SK-N-MC (cell line): ENCODE data around the gene PODXL2.

ENCODE experiments used
- EZH2 ChIP-seq: fragments of 200-600 bp; sonication (generic); IDR thresholded peaks from one replicate; pipeline ENCODE4 v1.6.1; 2017; ENCODE audit warnings: antibody characterized with exemption
- POLR2AphosphoS5 ChIP-seq: IDR thresholded peaks from 2 replicates; pipeline ENCODE4 v1.6.1; 2012; ENCODE audit warnings: mild to moderate bottlenecking, low read depth, low read length, borderline replicate concordance

DNA sequence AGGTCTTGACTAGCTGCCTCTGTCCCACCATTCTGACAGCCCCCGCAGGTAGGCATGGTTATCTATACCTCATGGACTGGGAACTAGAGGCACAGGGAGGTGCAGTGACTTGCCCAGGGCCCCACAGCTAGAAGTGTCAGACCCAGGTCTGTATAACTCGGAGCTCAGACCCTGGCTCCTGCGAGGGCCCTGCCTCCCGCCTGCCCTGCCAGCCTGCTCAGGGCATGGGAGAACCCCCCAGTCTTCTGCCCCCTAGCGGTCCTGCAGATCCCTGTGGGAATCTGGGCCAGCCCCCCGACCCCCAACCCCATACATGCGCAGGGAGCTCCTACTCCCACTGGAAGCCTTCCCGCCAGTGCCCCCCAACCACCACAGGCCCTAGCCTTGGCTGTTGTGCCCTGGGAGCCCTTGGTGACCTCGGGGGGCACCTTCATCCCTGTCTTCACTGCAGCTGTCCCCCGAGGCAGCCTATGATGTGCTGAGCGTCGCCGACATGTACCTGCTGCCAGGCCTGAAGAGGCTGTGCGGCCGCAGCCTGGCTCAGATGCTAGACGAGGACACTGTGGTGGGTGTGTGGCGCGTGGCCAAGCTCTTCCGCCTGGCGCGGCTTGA is 50.7 kb downstream of the PODXL2 start:
- TF ChIP-seq POLR2AphosphoS5 (no peak), EZH2 (no peak)
